ENCODE measurements around the gene KLHL17.

GRCh38 chr1:998745-998994, 38.3 kb downstream of the KLHL17 start:
- no peak for TF ChIP-seq NR2C2 (CRISPR knock-in tag; IDR thresholded peaks at IDR 0.05)
- TF ChIP-seq NR2C2 (tag; IDR thresholded peaks at IDR 0.05): no peak
- no peak for TF ChIP-seq GATAD2A (IDR thresholded peaks at IDR 0.05)
- no peak for TF ChIP-seq EP300 (IDR thresholded peaks at IDR 0.05; ENCODE audit: low read length)
- TF ChIP-seq CTCF (IDR thresholded peaks at IDR 0.05 in 2 of 3, conservative IDR thresholded peaks at IDR 0.05 in 1 of 3; ENCODE audit: insufficient read depth in 2 of 3, low read depth in 1 of 3, low read length in 3 of 3): no peak
- no peak for TF ChIP-seq ZBTB1 (CRISPR knock-in tag; IDR thresholded peaks at IDR 0.05; ENCODE audit: borderline replicate concordance, low read depth)
- no peak for TF ChIP-seq NONO (IDR thresholded peaks at IDR 0.05; ENCODE audit: low read depth in 2 of 2, low read length in 1 of 2)
- TF ChIP-seq YBX1 (IDR thresholded peaks at IDR 0.05): no peak
- TF ChIP-seq SMARCB1 (IDR thresholded peaks at IDR 0.05; ENCODE audit: insufficient read length, low read depth): no peak
- no peak for TF ChIP-seq SIN3A (IDR thresholded peaks at IDR 0.05; ENCODE audit: borderline replicate concordance in 2 of 2, control insufficient read depth in 1 of 2, low read depth in 2 of 2, low read length in 2 of 2)
- TF ChIP-seq PRPF4 (IDR thresholded peaks at IDR 0.05; ENCODE audit: insufficient read depth, low read depth, low read length, poor library complexity, severe bottlenecking): peak; percentile 10
- no peak for TF ChIP-seq IRF9 (tag; IDR thresholded peaks at IDR 0.05)
- no peak for TF ChIP-seq YY1 (IDR thresholded peaks at IDR 0.05; ENCODE audit: borderline replicate concordance in 1 of 3, control insufficient read depth in 1 of 3, extremely low read depth in 1 of 3, insufficient read depth in 3 of 3, insufficient read length in 1 of 3, insufficient replicate concordance in 2 of 3, low read depth in 1 of 3, low read length in 2 of 3)
- TF ChIP-seq, protein P1, sequence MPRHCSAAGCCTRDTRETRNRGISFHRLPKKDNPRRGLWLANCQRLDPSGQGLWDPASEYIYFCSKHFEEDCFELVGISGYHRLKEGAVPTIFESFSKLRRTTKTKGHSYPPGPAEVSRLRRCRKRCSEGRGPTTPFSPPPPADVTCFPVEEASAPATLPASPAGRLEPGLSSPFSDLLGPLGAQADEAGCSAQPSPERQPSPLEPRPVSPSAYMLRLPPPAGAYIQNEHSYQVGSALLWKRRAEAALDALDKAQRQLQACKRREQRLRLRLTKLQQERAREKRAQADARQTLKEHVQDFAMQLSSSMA (CRISPR knock-in tag; IDR thresholded peaks at IDR 0.05): no peak
